Nephron progenitor cell (in vitro differentiated cells): Measurements from ENCODE around the gene BCL2L14.

ENCODE experiments used
- DNase-seq: peaks from one replicate; pipeline ENCODE4 v3.0.0; 2021
- H3K27ac Mint-ChIP-seq: 2 replicates; pipeline ENCODE4 v1.8.0; 2021; ENCODE audit warnings: mild to moderate bottlenecking, moderate library complexity, mixed read lengths
- H3K27me3 Mint-ChIP-seq: 2 replicates; pipeline ENCODE4 v1.8.0; 2021; ENCODE audit warnings: mild to moderate bottlenecking, low read depth, mixed read lengths; ENCODE audit not compliant: poor library complexity
- H3K36me3 Mint-ChIP-seq: 2 replicates; pipeline ENCODE4 v1.8.0; 2021; ENCODE audit warnings: low read depth, mixed read lengths
- H3K4me1 Mint-ChIP-seq: 2 replicates; pipeline ENCODE4 v1.8.0; 2021; ENCODE audit warnings: mixed read lengths
- H3K4me3 Mint-ChIP-seq: 2 replicates; pipeline ENCODE4 v1.8.0; 2021; ENCODE audit warnings: mild to moderate bottlenecking, moderate library complexity, mixed read lengths
- H3K9me3 Mint-ChIP-seq: 2 replicates; pipeline ENCODE4 v1.8.0; 2021; ENCODE audit warnings: mild to moderate bottlenecking, moderate library complexity, mixed read lengths
- TF ChIP-seq, protein P1 (sequence below): fragments of 200-600 bp; sonication (generic); IDR thresholded peaks from 2 replicates; pipeline ENCODE4 v1.5.0; 2021; ENCODE audit warnings: antibody characterized with exemption

Gene BCL2L14

DNA sequence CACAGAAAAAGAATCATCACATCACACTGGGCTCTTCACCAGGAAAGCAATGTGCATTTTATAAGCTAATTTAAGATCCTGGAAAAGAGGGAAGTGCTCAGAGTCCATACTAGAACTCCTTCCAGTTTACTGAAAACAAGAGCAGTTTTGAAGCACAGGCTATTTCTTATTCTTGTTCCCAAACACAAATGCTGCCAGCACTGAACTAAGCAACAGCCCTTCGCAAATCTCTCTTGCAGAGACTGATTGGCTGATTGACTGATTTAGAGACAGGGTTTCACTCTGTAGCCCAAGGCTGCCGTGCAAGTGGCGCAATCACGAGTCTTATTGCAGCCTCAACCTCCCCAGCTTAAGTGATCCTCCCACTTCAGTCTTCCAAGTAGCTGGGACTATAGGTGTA lies 44.8 kb downstream of the BCL2L14 start:
- H3K9me3 Mint-ChIP-seq = peaks cover 17% of the 10 kb centered on the region

GRCh38 chr12:12116677-12117076 lies 45.9 kb downstream of the BCL2L14 start:
- H3K4me3 Mint-ChIP-seq = no peak overlapping the region
- peaks cover 65% of the 10 kb centered on the region for H3K36me3 Mint-ChIP-seq
- no peak overlapping the region for H3K27ac Mint-ChIP-seq
- no peak for DNase-seq
- TF ChIP-seq, protein P1, sequence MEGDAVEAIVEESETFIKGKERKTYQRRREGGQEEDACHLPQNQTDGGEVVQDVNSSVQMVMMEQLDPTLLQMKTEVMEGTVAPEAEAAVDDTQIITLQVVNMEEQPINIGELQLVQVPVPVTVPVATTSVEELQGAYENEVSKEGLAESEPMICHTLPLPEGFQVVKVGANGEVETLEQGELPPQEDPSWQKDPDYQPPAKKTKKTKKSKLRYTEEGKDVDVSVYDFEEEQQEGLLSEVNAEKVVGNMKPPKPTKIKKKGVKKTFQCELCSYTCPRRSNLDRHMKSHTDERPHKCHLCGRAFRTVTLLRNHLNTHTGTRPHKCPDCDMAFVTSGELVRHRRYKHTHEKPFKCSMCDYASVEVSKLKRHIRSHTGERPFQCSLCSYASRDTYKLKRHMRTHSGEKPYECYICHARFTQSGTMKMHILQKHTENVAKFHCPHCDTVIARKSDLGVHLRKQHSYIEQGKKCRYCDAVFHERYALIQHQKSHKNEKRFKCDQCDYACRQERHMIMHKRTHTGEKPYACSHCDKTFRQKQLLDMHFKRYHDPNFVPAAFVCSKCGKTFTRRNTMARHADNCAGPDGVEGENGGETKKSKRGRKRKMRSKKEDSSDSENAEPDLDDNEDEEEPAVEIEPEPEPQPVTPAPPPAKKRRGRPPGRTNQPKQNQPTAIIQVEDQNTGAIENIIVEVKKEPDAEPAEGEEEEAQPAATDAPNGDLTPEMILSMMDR = no peak
- H3K4me1 Mint-ChIP-seq = no peaks in the 10 kb centered on the region
- H3K27me3 Mint-ChIP-seq = no peaks in the 10 kb centered on the region
- H3K9me3 Mint-ChIP-seq = peaks cover 7% of the 10 kb centered on the region

More for the DNA sequence above, 44.8 kb downstream of the BCL2L14 start:
- no peaks in the 10 kb centered on the region for H3K27me3 Mint-ChIP-seq
- no peak for DNase-seq
- H3K4me3 Mint-ChIP-seq = no peak overlapping the region
- peaks cover 68% of the 10 kb centered on the region for H3K36me3 Mint-ChIP-seq
- TF ChIP-seq, protein P1 = no peak
- peak overlapping the region; percentile 57 for H3K27ac Mint-ChIP-seq
- H3K4me1 Mint-ChIP-seq = no peaks in the 10 kb centered on the region

DNA sequence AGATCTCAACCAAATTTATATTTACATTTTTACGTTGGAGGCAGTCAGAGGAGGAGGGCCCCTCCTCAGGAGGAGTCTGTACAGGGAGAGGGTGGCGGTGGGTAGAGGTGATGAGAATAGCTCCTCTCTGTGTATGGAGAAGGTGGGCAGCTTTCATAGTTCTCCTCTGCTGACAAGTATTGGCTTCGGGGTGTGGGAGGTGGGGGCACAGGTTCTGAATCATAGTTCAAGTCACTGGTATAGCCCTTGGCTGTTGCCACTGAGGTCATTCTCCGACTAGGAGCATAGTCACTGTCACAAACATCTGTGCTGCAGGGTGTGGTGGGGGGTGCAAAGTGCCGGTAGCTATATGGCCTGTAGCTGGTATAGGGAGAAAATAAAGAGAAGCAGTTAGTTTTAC lies 50.3 kb downstream of the BCL2L14 start:
- no peak for DNase-seq
- H3K4me1 Mint-ChIP-seq = no peaks in the 10 kb centered on the region
- no peaks in the 10 kb centered on the region for H3K9me3 Mint-ChIP-seq
- TF ChIP-seq, protein P1 = no peak
- H3K27ac Mint-ChIP-seq = peak overlapping the region; percentile 36
- H3K36me3 Mint-ChIP-seq = peaks cover 52% of the 10 kb centered on the region
- peaks cover 3% of the 10 kb centered on the region for H3K27me3 Mint-ChIP-seq
- H3K4me3 Mint-ChIP-seq = no peak overlapping the region

DNA sequence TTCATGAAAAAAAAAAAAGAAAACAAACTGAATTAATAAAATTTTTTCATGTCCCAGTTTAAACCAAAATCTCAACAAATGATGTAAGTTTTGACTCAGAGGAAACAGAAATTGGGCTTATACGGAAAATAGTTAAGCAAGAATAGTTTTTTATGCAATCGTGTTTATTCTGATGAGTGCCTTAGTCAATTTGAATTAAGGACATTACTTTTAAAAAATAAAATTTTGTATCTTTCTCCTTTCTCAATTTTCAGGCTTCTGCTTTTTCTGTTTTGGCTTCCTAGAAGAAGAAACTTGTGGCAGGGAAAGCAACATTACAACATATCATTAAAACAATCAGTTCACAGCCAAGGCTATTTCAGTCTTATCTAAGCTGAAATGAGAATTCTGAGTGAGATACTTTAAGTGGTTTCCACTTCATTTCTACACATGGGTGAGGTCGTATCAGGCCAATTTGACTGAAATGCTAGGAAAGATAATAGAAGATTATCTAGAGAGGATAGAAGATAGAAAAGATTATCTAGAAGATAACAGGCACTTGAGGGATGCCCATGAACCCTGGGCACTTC lies 52.4 kb downstream of the BCL2L14 start:
- TF ChIP-seq, protein P1 = no peak
- Mint-ChIP-seq H3K36me3 (peaks cover 70% of the 10 kb centered on the region), H3K27me3 (peaks cover 3% of the 10 kb centered on the region), H3K27ac (no peak overlapping the region), H3K4me3 (no peak overlapping the region), H3K9me3 (no peaks in the 10 kb centered on the region), H3K4me1 (no peaks in the 10 kb centered on the region)
- DNase-seq = no peak

DNA sequence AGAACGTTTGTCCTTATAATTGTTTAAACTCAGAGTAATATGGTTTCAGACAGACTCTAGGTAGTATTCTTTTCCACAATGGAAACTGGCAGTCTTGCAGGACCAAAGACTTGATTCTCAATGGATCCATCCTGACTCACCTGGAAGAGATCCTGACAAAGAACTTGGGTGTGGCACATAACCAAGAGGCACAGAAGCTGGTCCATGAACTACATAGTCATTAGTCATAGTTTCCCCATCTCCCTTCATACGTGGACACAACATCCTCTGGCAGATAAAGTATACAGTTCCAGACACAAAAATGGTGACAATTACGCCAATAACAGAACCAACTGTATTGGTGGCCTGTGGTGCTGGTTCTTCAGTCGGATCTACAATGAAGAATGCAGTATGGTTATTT lies 55.8 kb downstream of the BCL2L14 start:
- no peak for DNase-seq
- Mint-ChIP-seq H3K4me1 (no peaks in the 10 kb centered on the region), H3K36me3 (peaks cover 81% of the 10 kb centered on the region), H3K4me3 (no peak overlapping the region), H3K9me3 (no peaks in the 10 kb centered on the region), H3K27me3 (peaks cover 3% of the 10 kb centered on the region), H3K27ac (no peak overlapping the region)
- TF ChIP-seq, protein P1 = no peak

GRCh38 chr12:12127304-12127703 lies 56.6 kb downstream of the BCL2L14 start:
- no peak overlapping the region for H3K27ac Mint-ChIP-seq
- no peak overlapping the region for H3K4me3 Mint-ChIP-seq
- H3K36me3 Mint-ChIP-seq = peaks cover 88% of the 10 kb centered on the region
- H3K4me1 Mint-ChIP-seq = no peaks in the 10 kb centered on the region
- TF ChIP-seq, protein P1 = no peak
- DNase-seq = no peak
- H3K27me3 Mint-ChIP-seq = peaks cover 3% of the 10 kb centered on the region
- H3K9me3 Mint-ChIP-seq = no peaks in the 10 kb centered on the region
